Upper lobe of left lung (tissue), 6 donors: Measurements from ENCODE around the gene DUSP11. TPM values are rescaled to one million over a fixed set of nuclear protein-coding genes. Genes with fewer than 3 reads are reported as not detected.
"Not testable (repeated sequence)": the region's sequence is repeated elsewhere in the genome, so short reads cannot be mapped to it uniquely, and the experiment has no call there.

ENCODE experiments used
- ATAC-seq, 2 donors: fragments of 200-7000 bp; cut with Tn5 transposase; one replicate each; pipeline ENCODE4 v1.9.1; 2022; ENCODE audit warnings: mild to moderate bottlenecking in 2 of 2, moderate library complexity in 2 of 2; ENCODE audit not compliant: low FRiP score in 2 of 2
- DNase-seq, 2 donors: peaks; one replicate each; pipeline ENCODE4 v3.0.0-alpha.2; 2019 to 2020
- H3K27ac ChIP-seq, 4 donors: fragments of 200-600 bp; sonication (generic); one replicate each; pipeline ENCODE4 v1.5.1; 2016 to 2019
- H3K27me3 ChIP-seq, 4 donors: fragments of 200-600 bp; sonication (generic); one replicate each; pipeline ENCODE4 v1.5.1; 2017 to 2019
- H3K36me3 ChIP-seq, 4 donors: fragments of 200-600 bp; sonication (generic); one replicate each; pipeline ENCODE4 v1.5.1; 2016 to 2019
- H3K4me1 ChIP-seq, 4 donors: fragments of 200-600 bp; sonication (generic); one replicate each; pipeline ENCODE4 v1.5.1; 2018 to 2019
- H3K4me3 ChIP-seq, 4 donors: fragments of 200-600 bp; sonication (generic); one replicate each; pipeline ENCODE4 v1.5.1; 2017 to 2019; ENCODE audit warnings: mild to moderate bottlenecking in 2 of 4, moderate library complexity in 1 of 4
- H3K9me3 ChIP-seq, 4 donors: fragments of 200-600 bp; sonication (generic); one replicate each; pipeline ENCODE4 v1.5.1; 2018 to 2019
- EP300 ChIP-seq, 4 donors: sonication (generic); formaldehyde crosslinking; IDR thresholded peaks; one replicate each; pipeline ENCODE4 v1.5.1; 2017; ENCODE audit warnings: antibody characterized with exemption in 4 of 4, control low read depth in 2 of 4
- POLR2A ChIP-seq, 4 donors: fragments of 450-650 bp; IDR thresholded peaks; one replicate each; pipeline ENCODE4 v1.5.1; 2016 to 2017; ENCODE audit warnings: antibody characterized with exemption in 4 of 4, mild to moderate bottlenecking in 2 of 4
- POLR2AphosphoS5 ChIP-seq, 2 donors: sonication (generic); formaldehyde crosslinking; IDR thresholded peaks; one replicate each; pipeline ENCODE4 v1.5.1; 2017; ENCODE audit warnings: antibody characterized with exemption in 2 of 2
- WGBS, 2 donors: methylation state at CpG; one replicate each; pipeline ENCODE4 v1.1.5; 2017 to 2018; 5-methylcytosine and 5-hydroxymethylcytosine counted together
- total RNA-seq, 6 donors: library from RNA; depleted of rRNA in 4 of 6; stranded (reverse); fragments of >200 nt in 4 of 6; gene quantifications; one replicate each; pipeline versions ENCODE4 v1.1.0 to v1.2.1, GENCODE V29; 2016 to 2021
- TF ChIP-seq, protein P1 (sequence below), 6 experiments: fragments of 450-650 bp in 4 of 6; fragments of 200-600 bp in 2 of 6; sonication (generic) in 2 of 6; IDR thresholded peaks; one replicate each; pipeline ENCODE4 v1.5.1; 2016 to 2019; ENCODE audit warnings: antibody characterized with exemption in 6 of 6
- donor health status: DM: no; HTN: no; CAD: no; lungs with moderate emphysema.
- donor health status: DM: no; HTN: yes; CAD: no; lungs with severe emphysema.

Gene DUSP11
- total RNA-seq, 6 donors from 2014 or later, result 14.2 to 40.9 (median 19.7) TPM

GRCh38 chr2:73811878-73812277, 32.0 kb upstream of the DUSP11 start:
- H3K4me3 ChIP-seq, result no peak overlapping the region
- no peaks in the 10 kb centered on the region for H3K9me3 ChIP-seq
- ATAC-seq (no peak), DNase-seq (no peak)
- H3K4me1 ChIP-seq, result no peaks in the 10 kb centered on the region
- TF ChIP-seq POLR2AphosphoS5 (IDR thresholded peaks at IDR 0.05) (no peak), EP300 (IDR thresholded peaks at IDR 0.05) (no peak), POLR2A (IDR thresholded peaks at IDR 0.05) (no peak)
- TF ChIP-seq, protein P1, sequence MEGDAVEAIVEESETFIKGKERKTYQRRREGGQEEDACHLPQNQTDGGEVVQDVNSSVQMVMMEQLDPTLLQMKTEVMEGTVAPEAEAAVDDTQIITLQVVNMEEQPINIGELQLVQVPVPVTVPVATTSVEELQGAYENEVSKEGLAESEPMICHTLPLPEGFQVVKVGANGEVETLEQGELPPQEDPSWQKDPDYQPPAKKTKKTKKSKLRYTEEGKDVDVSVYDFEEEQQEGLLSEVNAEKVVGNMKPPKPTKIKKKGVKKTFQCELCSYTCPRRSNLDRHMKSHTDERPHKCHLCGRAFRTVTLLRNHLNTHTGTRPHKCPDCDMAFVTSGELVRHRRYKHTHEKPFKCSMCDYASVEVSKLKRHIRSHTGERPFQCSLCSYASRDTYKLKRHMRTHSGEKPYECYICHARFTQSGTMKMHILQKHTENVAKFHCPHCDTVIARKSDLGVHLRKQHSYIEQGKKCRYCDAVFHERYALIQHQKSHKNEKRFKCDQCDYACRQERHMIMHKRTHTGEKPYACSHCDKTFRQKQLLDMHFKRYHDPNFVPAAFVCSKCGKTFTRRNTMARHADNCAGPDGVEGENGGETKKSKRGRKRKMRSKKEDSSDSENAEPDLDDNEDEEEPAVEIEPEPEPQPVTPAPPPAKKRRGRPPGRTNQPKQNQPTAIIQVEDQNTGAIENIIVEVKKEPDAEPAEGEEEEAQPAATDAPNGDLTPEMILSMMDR (IDR thresholded peaks at IDR 0.05), result no peak
- H3K36me3 ChIP-seq, result no peaks in the 10 kb centered on the region
- no peaks in the 10 kb centered on the region for H3K27me3 ChIP-seq
- no peak overlapping the region for H3K27ac ChIP-seq

DNA sequence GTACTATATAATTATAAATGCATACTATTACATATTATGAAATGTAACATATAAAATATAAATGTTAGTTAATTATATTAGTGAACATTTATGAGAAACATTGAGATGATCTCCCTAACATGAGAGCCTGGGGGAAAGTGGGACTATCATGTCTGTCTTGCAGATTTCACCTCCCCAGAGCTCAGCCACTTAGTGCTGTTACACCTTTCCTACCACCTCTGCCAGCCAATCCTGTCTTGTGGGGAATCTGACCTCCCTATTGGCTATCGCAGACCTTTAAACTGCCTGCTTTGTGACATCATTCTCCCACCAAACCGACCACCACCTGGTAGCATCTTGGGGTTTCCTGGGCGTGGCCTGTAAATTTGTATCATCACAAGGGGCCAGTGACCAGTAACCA, 4.0 kb upstream of the DUSP11 start, which contains the start of gene C2orf78:
TSS of gene C2orf78 (plus strand) at position 301 of the 400 bp plus-strand sequence. CDS start 127 bp downstream, outside the sequence.
- H3K4me3 ChIP-seq, H3K27me3 ChIP-seq, H3K27ac ChIP-seq, DNase-seq, H3K9me3 ChIP-seq, ATAC-seq, H3K4me1 ChIP-seq, H3K36me3 ChIP-seq: not testable (repeated sequence)
- no CpG with 5 or more reads among the region's 3 CpGs for WGBS, 2 donors

GRCh38 chr2:73783402-73783801, 3.5 kb upstream of the DUSP11 start:
- DNase-seq, result peak in 1 of 2 donors; percentile 58
- ATAC-seq, H3K9me3 ChIP-seq, H3K4me3 ChIP-seq, H3K27me3 ChIP-seq, H3K27ac ChIP-seq, H3K36me3 ChIP-seq: not testable (repeated sequence)
- whole genome bisulfite sequencing, 2 donors, result 83 to 84% methylated on average over 15 of the region's 15 CpGs
- peaks cover 8 to 13% (median 10%) of the 10 kb centered on the region in 4 donors for H3K4me1 ChIP-seq

- Histone ChIP-seq H3K27me3 (no peaks in the 10 kb centered on the region), H3K36me3 (peaks cover 5 to 22% (median 7%) of the 10 kb centered on the region in 4 donors), H3K4me1 (peaks cover 13 to 23% (median 16%) of the 10 kb centered on the region in 4 donors), H3K4me3 (peak overlapping the region in 3 of 4 donors; percentile 64 to 87 (median 78)), H3K9me3 (no peaks in the 10 kb centered on the region), H3K27ac (peak overlapping the region; percentile 92 to 94 (median 92))
- no peak for DNase-seq
- TF ChIP-seq, protein P1 (IDR thresholded peaks at IDR 0.05), result no peak
- TF ChIP-seq POLR2A (IDR thresholded peaks at IDR 0.05), result no peak
- no peak for TF ChIP-seq POLR2AphosphoS5 (IDR thresholded peaks at IDR 0.05)
- no peak for TF ChIP-seq EP300 (IDR thresholded peaks at IDR 0.05)
- WGBS, 2 donors, result 3 to 5% methylated on average over 7 of the region's 7 CpGs
- no peak for ATAC-seq
These were observed 307 bp upstream of the DUSP11 start for GRCh38 chr2:73780237-73780582.

- peaks cover 13 to 23% (median 16%) of the 10 kb centered on the region in 4 donors for H3K4me1 ChIP-seq
- peak overlapping the region; percentile 60 to 87 (median 71) for H3K4me3 ChIP-seq
- not testable (repeated sequence) for ATAC-seq, H3K27me3 ChIP-seq, H3K9me3 ChIP-seq
- peaks cover 6 to 33% (median 16%) of the 10 kb centered on the region in 4 donors for H3K36me3 ChIP-seq
- peak overlapping the region; percentile 92 to 94 (median 92) for H3K27ac ChIP-seq
- DNase-seq, result peak in 1 of 2 donors; percentile 26
- WGBS, 2 donors, result 68 to 72% methylated on average over 18 of the region's 18 CpGs
These were observed 936 bp downstream of the DUSP11 start for GRCh38 chr2:73778867-73779466.

DNA sequence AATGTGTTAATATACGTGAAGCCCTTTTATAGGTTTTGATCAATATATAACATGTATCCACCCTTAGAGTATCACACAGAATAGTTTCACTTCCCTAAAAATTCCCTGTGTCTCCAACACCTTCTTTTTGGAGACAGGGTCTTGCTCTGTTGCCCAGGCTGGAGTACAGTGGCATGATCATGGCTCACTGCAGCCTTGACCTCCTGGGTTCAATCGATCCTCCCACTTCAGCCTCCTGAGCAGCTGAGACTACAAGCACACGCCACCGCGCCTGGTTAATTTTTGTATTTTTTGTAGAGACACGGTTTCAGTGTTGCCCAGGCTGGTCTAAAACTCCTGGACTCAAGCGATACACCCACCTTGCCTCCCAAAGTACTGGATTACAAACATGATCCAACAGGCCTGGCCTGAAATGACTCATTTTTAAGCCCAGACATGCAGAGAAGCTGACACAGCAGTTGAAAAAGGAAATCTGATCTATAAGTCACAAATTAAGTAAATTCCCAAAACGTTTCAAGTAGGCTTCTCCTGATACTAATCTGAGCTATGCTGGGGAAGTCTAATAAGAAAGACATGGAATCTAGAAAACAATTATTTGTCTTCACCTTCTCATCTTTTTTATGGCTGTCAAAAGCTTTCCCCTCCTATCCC, 2.9 kb downstream of the DUSP11 start:
- Histone ChIP-seq H3K4me3 (no peak overlapping the region), H3K36me3 (peaks cover 14 to 53% (median 25%) of the 10 kb centered on the region in 4 donors), H3K4me1 (peaks cover 13 to 23% (median 16%) of the 10 kb centered on the region in 4 donors), H3K9me3 (no peaks in the 10 kb centered on the region), H3K27ac (no peak overlapping the region), H3K27me3 (no peaks in the 10 kb centered on the region)
- TF ChIP-seq, protein P1 (IDR thresholded peaks at IDR 0.05), result no peak
- TF ChIP-seq POLR2AphosphoS5 (IDR thresholded peaks at IDR 0.05), result no peak
- TF ChIP-seq POLR2A (IDR thresholded peaks at IDR 0.05), result no peak
- no peak for TF ChIP-seq EP300 (IDR thresholded peaks at IDR 0.05)
- DNase-seq, result no peak
- 86 to 88% methylated on average over 8 of the region's 8 CpGs for WGBS, 2 donors
- no peak for ATAC-seq
